Activated CD8-positive, alpha-beta memory T cell treated with anti-CD3 and anti-CD28 coated beads, Interleukin-2, amount 10 ng/mL, durations not matched to agents 7 days and 5 days (primary cell): ENCODE data around the gene RNF168. TPM values are rescaled to one million over a fixed set of nuclear protein-coding genes. Genes with fewer than 3 reads are reported as not detected.
"Not testable (repeated sequence)": the region's sequence is repeated elsewhere in the genome, so short reads cannot be mapped to it uniquely, and the experiment has no call there.

Experiments
- ATAC-seq: fragments of 150-1000 bp; cut with Tn5 transposase; one replicate; pipeline ENCODE4 v1.10.0; 2021; ENCODE audit warnings: moderate library complexity
- CTCF ChIA-PET: fragments of 350-600 bp; sonication (Branson Sonifier 250); formaldehyde crosslinking; loops from one replicate; lab custom pipeline; 2021; ENCODE audit warnings: antibody characterized with exemption; lab: Charles Lee
- DNase-seq: peaks from one replicate; pipeline ENCODE4 v3.0.0-alpha.2; 2020
- H3K27ac Mint-ChIP-seq: one replicate; pipeline ENCODE4 v1.8.0; 2021; ENCODE audit warnings: mild to moderate bottlenecking, mixed read lengths
- H3K27me3 Mint-ChIP-seq: one replicate; pipeline ENCODE4 v1.8.0; 2021; ENCODE audit warnings: mixed read lengths
- H3K36me3 Mint-ChIP-seq: one replicate; pipeline ENCODE4 v1.8.0; 2021; ENCODE audit warnings: mild to moderate bottlenecking, mixed read lengths
- H3K4me1 Mint-ChIP-seq: one replicate; pipeline ENCODE4 v1.8.0; 2021; ENCODE audit warnings: mixed read lengths
- H3K4me3 Mint-ChIP-seq: one replicate; pipeline ENCODE4 v1.8.0; 2021; ENCODE audit warnings: mild to moderate bottlenecking, moderate library complexity, mixed read lengths
- H3K9me3 Mint-ChIP-seq: one replicate; pipeline ENCODE4 v1.8.0; 2022; ENCODE audit warnings: low read depth, mixed read lengths
- total RNA-seq, 2 experiments: library from RNA; stranded (reverse); gene quantifications; one replicate each; pipeline ENCODE4 v1.2.3, GENCODE V29; 2021

The RNF168 gene
- total RNA-seq, 2 experiments from 2014 or later, result 29.6 to 39.4 TPM

GRCh38 chr3:196486263-196486662 lies 17.3 kb downstream of the RNF168 start:
- peaks cover 34% of the 10 kb centered on the region for H3K36me3 Mint-ChIP-seq
- H3K27me3 Mint-ChIP-seq, result no peaks in the 10 kb centered on the region
- no peak overlapping the region for H3K4me3 Mint-ChIP-seq
- no peak for DNase-seq
- no peak for ATAC-seq
- peaks cover 3% of the 10 kb centered on the region for H3K4me1 Mint-ChIP-seq
- no peak overlapping the region for H3K27ac Mint-ChIP-seq
- H3K9me3 Mint-ChIP-seq, result no peaks in the 10 kb centered on the region
- CTCF ChIA-PET, result interaction anchor here (0.6 to 3.9 kb wide), 8 partner anchors 11 to 232 kb away, joined by 3 to 19 read pairs (median 4); partner anchors contain the start of gene RNF168

DNA sequence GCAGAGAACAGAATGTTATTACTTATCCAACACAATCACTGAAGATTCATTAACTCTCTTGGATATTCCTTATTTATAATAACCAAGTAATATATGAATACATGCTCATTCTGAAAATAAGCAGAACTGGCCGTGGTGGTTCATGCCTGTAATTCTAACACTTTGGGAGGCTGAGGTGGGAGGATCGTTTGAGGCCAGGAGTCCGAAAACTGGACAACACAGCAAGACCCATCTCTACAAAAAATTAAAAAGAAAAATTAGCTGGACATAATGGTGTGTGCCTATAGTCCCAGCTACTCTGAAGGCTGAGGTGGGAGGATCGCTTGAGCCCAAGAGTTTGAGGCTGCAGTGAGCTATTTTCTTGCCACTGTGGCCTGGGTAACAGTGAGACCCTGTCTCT lies 25.9 kb downstream of the RNF168 start:
- DNase-seq, result no peak
- CTCF ChIA-PET, result no interaction called here
- H3K27ac Mint-ChIP-seq, result no peak overlapping the region
- peaks cover 39% of the 10 kb centered on the region for H3K36me3 Mint-ChIP-seq
- H3K9me3 Mint-ChIP-seq, result no peaks in the 10 kb centered on the region
- H3K4me3 Mint-ChIP-seq, result no peak overlapping the region
- H3K4me1 Mint-ChIP-seq, result no peaks in the 10 kb centered on the region
- no peaks in the 10 kb centered on the region for H3K27me3 Mint-ChIP-seq
- no peak for ATAC-seq

DNA sequence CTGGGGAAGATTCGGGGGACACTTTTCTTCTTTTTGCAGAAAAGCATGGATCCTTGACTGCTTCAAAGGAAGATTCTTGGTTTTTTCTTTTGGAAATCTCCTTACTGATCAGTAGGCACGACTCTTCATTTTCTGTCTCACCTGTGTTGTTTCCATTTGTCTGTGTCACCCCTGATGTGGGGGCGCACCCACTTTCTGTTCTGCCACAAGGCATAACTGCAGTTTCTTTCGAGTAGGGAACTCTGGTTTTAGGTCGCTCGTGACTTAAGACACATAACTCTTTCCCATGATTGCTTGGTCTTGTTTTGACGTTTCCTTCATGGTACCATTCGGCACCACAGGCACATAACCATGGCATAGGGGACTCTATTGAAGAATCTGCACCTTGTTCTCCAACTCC lies 31.3 kb downstream of the RNF168 start:
- CTCF ChIA-PET, result interaction anchor here (0.9 kb wide), 1 partner anchor 15 kb away, joined by 3 read pairs; no protein-coding TSS in a partner anchor
- Mint-ChIP-seq H3K27ac (no peak overlapping the region), H3K4me3 (no peak overlapping the region), H3K27me3 (no peaks in the 10 kb centered on the region), H3K9me3 (no peaks in the 10 kb centered on the region), H3K36me3 (peaks cover 43% of the 10 kb centered on the region), H3K4me1 (peaks cover 20% of the 10 kb centered on the region)
- no peak for DNase-seq
- ATAC-seq, result no peak

- DNase-seq (no peak), ATAC-seq (no peak)
- H3K9me3 Mint-ChIP-seq, result no peaks in the 10 kb centered on the region
- H3K27me3 Mint-ChIP-seq, result no peaks in the 10 kb centered on the region
- peaks cover 38% of the 10 kb centered on the region for H3K36me3 Mint-ChIP-seq
- CTCF ChIA-PET, result no interaction called here
- H3K27ac Mint-ChIP-seq, result no peak overlapping the region
- peaks cover 20% of the 10 kb centered on the region for H3K4me1 Mint-ChIP-seq
- no peak overlapping the region for H3K4me3 Mint-ChIP-seq
Measured at GRCh38 chr3:196471551-196471950, 32.0 kb downstream of the RNF168 start.

DNA sequence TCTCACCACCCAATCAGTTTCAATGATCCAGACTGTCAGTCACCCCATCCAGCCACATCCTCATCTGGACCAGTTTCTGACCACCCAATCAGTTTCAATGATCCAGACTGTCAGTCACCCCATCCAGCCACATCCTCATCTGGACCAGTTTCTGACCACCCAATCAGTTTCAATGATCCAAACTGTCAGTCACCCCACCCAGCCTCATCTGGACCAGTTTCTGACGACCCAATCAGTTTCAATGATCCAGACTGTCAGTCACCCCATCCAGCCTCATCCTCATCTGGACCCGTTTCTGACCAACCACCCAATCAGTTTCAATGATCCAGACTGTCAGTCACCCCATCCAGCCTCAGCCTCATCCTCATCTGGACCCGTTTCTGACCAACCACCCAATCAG lies 33.4 kb downstream of the RNF168 start:
- not testable (repeated sequence) for DNase-seq, H3K9me3 Mint-ChIP-seq, H3K27ac Mint-ChIP-seq, H3K27me3 Mint-ChIP-seq, H3K4me3 Mint-ChIP-seq, ATAC-seq
- CTCF ChIA-PET, result interaction anchor here (0.6 kb wide), 1 partner anchor 12 kb away, joined by 4 read pairs; no protein-coding TSS in a partner anchor
- H3K4me1 Mint-ChIP-seq, result peaks cover 20% of the 10 kb centered on the region
- H3K36me3 Mint-ChIP-seq, result peaks cover 37% of the 10 kb centered on the region

DNA sequence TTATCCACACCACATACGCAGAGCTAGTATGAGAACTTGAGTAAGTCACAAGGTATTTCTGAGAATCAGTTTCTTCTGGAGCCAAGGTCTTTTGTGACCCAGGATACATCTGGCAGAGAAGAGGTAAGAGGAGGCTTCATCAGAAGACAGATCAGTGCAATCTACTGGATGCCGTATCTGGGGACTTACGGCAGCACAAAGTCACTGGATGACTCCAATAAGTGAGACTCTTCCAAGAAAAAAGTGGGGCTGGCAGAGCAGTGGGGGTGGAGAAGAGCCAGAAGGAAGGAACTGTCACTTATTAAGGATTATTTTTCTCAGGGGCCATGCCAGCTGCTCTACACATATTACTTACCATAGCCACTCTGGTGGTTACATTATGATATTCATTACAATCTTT lies 39.8 kb downstream of the RNF168 start:
- no peak for DNase-seq
- H3K27ac Mint-ChIP-seq, result no peak overlapping the region
- no peak for ATAC-seq
- H3K4me3 Mint-ChIP-seq, result no peak overlapping the region
- H3K27me3 Mint-ChIP-seq, result no peaks in the 10 kb centered on the region
- H3K4me1 Mint-ChIP-seq, result peaks cover 18% of the 10 kb centered on the region
- H3K9me3 Mint-ChIP-seq, result no peaks in the 10 kb centered on the region
- H3K36me3 Mint-ChIP-seq, result peaks cover 11% of the 10 kb centered on the region
- CTCF ChIA-PET, result interaction anchor here (0.9 to 1.5 kb wide), 2 partner anchors 23 to 59 kb away, joined by 3 read pairs; no protein-coding TSS in a partner anchor

DNA sequence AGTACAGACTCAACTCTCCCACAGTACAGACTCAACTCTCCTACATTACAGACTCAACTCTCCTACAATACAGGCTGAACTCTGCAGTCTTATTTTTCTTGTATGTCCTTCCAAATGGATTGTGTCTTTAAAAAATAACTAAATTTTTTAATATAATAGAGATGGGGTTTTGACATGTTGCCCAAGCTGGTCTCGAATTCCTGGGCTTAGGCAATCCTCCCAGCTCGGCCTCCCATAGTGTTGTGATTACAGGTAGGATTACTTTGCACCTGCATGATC lies 40.2 kb downstream of the RNF168 start:
- Mint-ChIP-seq H3K4me1 (peaks cover 16% of the 10 kb centered on the region), H3K27me3 (no peaks in the 10 kb centered on the region)
- ATAC-seq, result no peak

GRCh38 chr3:196462680-196463477 lies 40.7 kb downstream of the RNF168 start:
- DNase-seq, H3K4me3 Mint-ChIP-seq, CTCF ChIA-PET, ATAC-seq, H3K27me3 Mint-ChIP-seq, H3K9me3 Mint-ChIP-seq, H3K27ac Mint-ChIP-seq, H3K36me3 Mint-ChIP-seq: not testable (repeated sequence)
- peaks cover 19% of the 10 kb centered on the region for H3K4me1 Mint-ChIP-seq

More for the DNA sequence above, 40.2 kb downstream of the RNF168 start:
- Mint-ChIP-seq H3K36me3 (peaks cover 10% of the 10 kb centered on the region), H3K9me3 (no peaks in the 10 kb centered on the region), H3K4me3 (no peak overlapping the region), H3K27ac (no peak overlapping the region)
- CTCF ChIA-PET, result interaction anchor here (0.9 kb wide), 1 partner anchor 59 kb away, joined by 3 read pairs; no protein-coding TSS in a partner anchor
- DNase-seq, result no peak

DNA sequence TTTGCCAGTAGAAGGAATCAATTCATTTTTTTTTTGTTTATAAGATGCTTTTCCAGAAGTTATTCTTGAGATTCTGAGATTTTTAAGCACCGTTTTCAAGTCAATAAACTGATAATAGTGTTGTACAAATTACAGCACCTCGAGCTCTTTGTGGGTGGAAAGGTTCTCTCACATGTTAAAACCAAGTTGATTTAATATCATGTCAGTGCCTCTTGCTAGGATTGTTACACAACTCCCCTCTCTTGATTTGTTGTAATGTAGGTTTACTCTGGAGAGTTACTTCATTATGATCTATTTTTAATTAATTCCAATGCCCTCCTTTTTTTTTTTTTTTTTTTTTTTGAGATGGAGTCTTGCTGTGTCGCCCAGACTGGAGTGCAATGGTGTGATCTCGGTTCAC lies 45.5 kb downstream of the RNF168 start:
- no peak overlapping the region for H3K4me3 Mint-ChIP-seq
- no peak for DNase-seq
- H3K4me1 Mint-ChIP-seq, result peaks cover 22% of the 10 kb centered on the region
- CTCF ChIA-PET, result interaction anchor here (0.7 to 1.7 kb wide), 2 partner anchors 12 to 564 kb away, joined by 4 read pairs; no protein-coding TSS in a partner anchor
- no peak overlapping the region for H3K27ac Mint-ChIP-seq
- peaks cover 2% of the 10 kb centered on the region for H3K36me3 Mint-ChIP-seq
- ATAC-seq, result no peak
- H3K9me3 Mint-ChIP-seq, result no peaks in the 10 kb centered on the region
- H3K27me3 Mint-ChIP-seq, result no peaks in the 10 kb centered on the region

GRCh38 chr3:196457470-196457869 lies 46.1 kb downstream of the RNF168 start:
- H3K9me3 Mint-ChIP-seq, H3K27ac Mint-ChIP-seq, H3K36me3 Mint-ChIP-seq, DNase-seq, ATAC-seq, H3K27me3 Mint-ChIP-seq, H3K4me3 Mint-ChIP-seq: not testable (repeated sequence)
- H3K4me1 Mint-ChIP-seq, result peaks cover 22% of the 10 kb centered on the region
- CTCF ChIA-PET, result interaction anchor here (0.7 to 1.7 kb wide), 2 partner anchors 13 to 563 kb away, joined by 4 read pairs; no protein-coding TSS in a partner anchor

GRCh38 chr3:196454935-196455334 lies 48.6 kb downstream of the RNF168 start:
- Mint-ChIP-seq H3K36me3 (no peaks in the 10 kb centered on the region), H3K4me1 (peaks cover 6% of the 10 kb centered on the region), H3K4me3 (no peak overlapping the region), H3K9me3 (no peaks in the 10 kb centered on the region), H3K27me3 (no peaks in the 10 kb centered on the region), H3K27ac (no peak overlapping the region)
- no peak for DNase-seq
- no peak for ATAC-seq
- CTCF ChIA-PET, result interaction anchor here (0.8 kb wide), 1 partner anchor 46 kb away, joined by 5 read pairs; no protein-coding TSS in a partner anchor

DNA sequence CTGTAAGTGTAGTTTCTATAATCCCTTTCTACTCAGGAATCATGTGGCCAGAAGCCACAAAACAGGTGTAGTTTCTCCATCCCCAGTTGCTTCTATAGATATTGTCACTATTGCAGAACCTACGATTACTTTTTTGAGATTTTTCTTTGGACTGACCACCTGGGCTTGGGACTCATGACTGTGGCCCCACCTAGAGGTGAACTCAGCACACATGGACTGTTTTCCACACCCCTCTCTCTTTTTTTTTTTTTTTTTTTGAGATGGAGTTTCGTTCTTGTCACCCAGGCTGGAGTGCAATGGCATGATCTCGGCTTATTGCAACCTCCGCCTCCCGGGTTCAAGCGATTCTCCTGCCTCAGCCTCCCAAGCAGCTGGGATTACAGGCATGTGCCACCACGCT lies 58.2 kb downstream of the RNF168 start:
- H3K9me3 Mint-ChIP-seq, H3K4me3 Mint-ChIP-seq, H3K27me3 Mint-ChIP-seq, DNase-seq, H3K27ac Mint-ChIP-seq, H3K36me3 Mint-ChIP-seq, ATAC-seq: not testable (repeated sequence)
- peaks cover 21% of the 10 kb centered on the region for H3K4me1 Mint-ChIP-seq
- CTCF ChIA-PET, result interaction anchor here (0.7 kb wide), 1 partner anchor 158 kb away, joined by 3 read pairs; the partner anchor contains the start of gene PCYT1A

DNA sequence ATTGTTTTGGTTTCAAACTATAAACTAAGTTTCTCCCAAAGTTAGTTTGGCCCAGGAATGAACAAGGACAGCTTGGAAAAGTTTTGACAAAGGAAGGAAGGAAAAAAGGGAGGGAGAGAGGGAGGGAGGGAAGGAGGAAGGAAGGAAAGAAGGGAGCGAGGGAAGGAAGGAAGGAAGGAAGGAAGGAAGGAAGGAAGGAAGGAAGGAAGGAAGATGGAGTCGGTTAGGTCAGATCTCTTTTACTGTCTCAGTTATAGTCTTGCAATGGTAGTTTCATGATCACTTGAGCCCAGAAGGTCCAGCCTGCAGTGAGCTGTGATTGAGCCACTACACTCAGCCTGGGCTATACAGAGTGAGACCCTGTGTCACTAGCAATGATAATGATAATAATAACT lies 59.1 kb downstream of the RNF168 start:
- Mint-ChIP-seq H3K9me3 (no peaks in the 10 kb centered on the region), H3K27me3 (no peaks in the 10 kb centered on the region)

DNA sequence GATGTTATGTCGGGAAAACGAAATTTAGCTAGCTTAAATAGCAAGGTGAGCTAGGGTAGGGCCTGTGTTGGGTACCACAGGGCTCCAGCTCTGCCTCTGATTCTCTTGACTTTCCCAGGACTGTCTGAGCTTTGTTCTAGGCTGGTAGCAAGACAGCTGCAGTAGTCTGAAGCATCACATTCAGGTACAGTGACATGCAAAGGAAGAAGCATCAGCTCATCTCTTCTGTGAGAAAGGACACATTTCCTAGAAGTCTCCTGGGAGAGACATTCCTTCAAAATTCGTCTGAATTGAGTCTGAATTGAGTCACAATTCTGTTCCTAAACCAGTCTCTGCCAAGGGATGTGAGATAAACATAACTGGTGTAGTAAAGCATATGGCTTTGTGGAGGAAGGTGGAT lies 62.9 kb downstream of the RNF168 start:
- CTCF ChIA-PET, result interaction anchor here (0.9 to 1.2 kb wide), 2 partner anchors 185 to 187 kb away, joined by 3 read pairs; no protein-coding TSS in a partner anchor
- Mint-ChIP-seq H3K4me3 (no peak overlapping the region), H3K9me3 (no peaks in the 10 kb centered on the region), H3K27ac (no peak overlapping the region), H3K27me3 (no peaks in the 10 kb centered on the region), H3K4me1 (peaks cover 25% of the 10 kb centered on the region), H3K36me3 (no peaks in the 10 kb centered on the region)
- ATAC-seq (no peak), DNase-seq (no peak)

More for the DNA sequence above, 59.1 kb downstream of the RNF168 start:
- H3K27ac Mint-ChIP-seq, result no peak overlapping the region
- H3K36me3 Mint-ChIP-seq, result no peaks in the 10 kb centered on the region
- CTCF ChIA-PET, result interaction anchor here (0.5 to 1.4 kb wide), 3 partner anchors 10 to 192 kb away, joined by 3 read pairs; no protein-coding TSS in a partner anchor
- DNase-seq, result no peak
- H3K4me3 Mint-ChIP-seq, result no peak overlapping the region
- peaks cover 24% of the 10 kb centered on the region for H3K4me1 Mint-ChIP-seq
- ATAC-seq, result no peak
